CD14-positive monocyte (primary cell): ENCODE data around the gene RTF2. TPM values are rescaled to one million over a fixed set of nuclear protein-coding genes. Genes with fewer than 3 reads are reported as not detected.
"Not testable (repeated sequence)": the region's sequence is repeated elsewhere in the genome, so short reads cannot be mapped to it uniquely, and the experiment has no call there.

Experiments
- DNase-seq, 3 donors: peaks; one replicate each; pipeline ENCODE4 v3.0.0-alpha.2; 2011 to 2022
- H2AFZ ChIP-seq: 2 replicates; pipeline ENCODE4 v1.6.0; 2012; ENCODE audit warnings: mild to moderate bottlenecking, low read depth, low read length, inconsistent platforms; ENCODE audit not compliant: insufficient read depth, poor library complexity, severe bottlenecking
- H3K27ac ChIP-seq, 2 donors: 1 replicate in 1 of 2; 2 replicates in 1 of 2; pipeline ENCODE4 v1.5.1; 2012 to 2013; ENCODE audit warnings: low read length in 2 of 2, control low read depth in 1 of 2, inconsistent platforms in 1 of 2, low read depth in 1 of 2, mild to moderate bottlenecking in 1 of 2
- H3K27me3 ChIP-seq, 2 donors: one replicate each; pipeline versions ENCODE4 v1.6.0 to v1.6.1; 2011 to 2013; ENCODE audit warnings: low read length in 2 of 2; ENCODE audit not compliant: control insufficient read depth in 2 of 2, insufficient read depth in 2 of 2
- H3K36me3 ChIP-seq, 2 donors: replicated peaks in 1 of 2; 1 replicate in 1 of 2; 2 replicates in 1 of 2; pipeline versions ENCODE4 v1.5.1 to v1.6.1; 2012 to 2013; ENCODE audit warnings: low read length in 2 of 2, control low read depth in 1 of 2, inconsistent platforms in 1 of 2, mild to moderate bottlenecking in 1 of 2; ENCODE audit not compliant: insufficient read depth in 2 of 2, control insufficient read depth in 1 of 2
- H3K4me1 ChIP-seq, 2 donors: 1 replicate in 1 of 2; 2 replicates in 1 of 2; pipeline versions ENCODE4 v1.5.1 to v1.6.1; 2012 to 2013; ENCODE audit warnings: low read length in 2 of 2, control low read depth in 1 of 2, inconsistent platforms in 1 of 2, mild to moderate bottlenecking in 1 of 2, moderate library complexity in 1 of 2; ENCODE audit not compliant: insufficient read depth in 2 of 2, control insufficient read depth in 1 of 2
- H3K4me2 ChIP-seq: replicated peaks from 2 replicates; pipeline ENCODE3; 2012; ENCODE audit warnings: low read length, moderate library complexity, mild to moderate bottlenecking; ENCODE audit not compliant: poor library complexity, severe bottlenecking; ENCODE audit errors: extremely low read depth
- H3K4me3 ChIP-seq, 3 experiments: fragments of 200-600 bp in 1 of 3; sonication (generic) in 1 of 3; replicated peaks in 1 of 3; 1 replicate in 2 of 3; 2 replicates in 1 of 3; pipeline ENCODE4 v1.5.1; 2011 to 2013; ENCODE audit warnings: low read length in 3 of 3, mild to moderate bottlenecking in 3 of 3, control low read depth in 2 of 3, low read depth in 2 of 3, inconsistent platforms in 1 of 3, moderate library complexity in 1 of 3
- H3K79me2 ChIP-seq: 2 replicates; pipeline ENCODE4 v1.6.0; 2012; ENCODE audit warnings: mild to moderate bottlenecking, control low read depth, inconsistent platforms, low read length, moderate library complexity; ENCODE audit not compliant: insufficient read depth
- H3K9ac ChIP-seq: 2 replicates; pipeline ENCODE4 v1.6.0; 2017; ENCODE audit warnings: low read length, mild to moderate bottlenecking; ENCODE audit not compliant: insufficient read depth, poor library complexity, severe bottlenecking
- H3K9me3 ChIP-seq, 2 donors: replicated peaks in 1 of 2; 1 replicate in 1 of 2; 2 replicates in 1 of 2; pipeline versions ENCODE4 v1.5.1 to v1.6.1; 2012 to 2013; ENCODE audit warnings: low read length in 2 of 2, control low read depth in 1 of 2; ENCODE audit not compliant: control insufficient read depth in 1 of 2, insufficient read depth in 1 of 2
- H4K20me1 ChIP-seq: 2 replicates; pipeline ENCODE4 v1.6.0; 2012; ENCODE audit warnings: mild to moderate bottlenecking, low read length, control low read depth, moderate library complexity; ENCODE audit not compliant: insufficient read depth
- H3K27ac Mint-ChIP-seq, 7 donors: one replicate each; pipeline ENCODE4 v1.8.0; 2020; ENCODE audit warnings: mild to moderate bottlenecking in 7 of 7, mixed read lengths in 7 of 7, moderate library complexity in 6 of 7, inconsistent platforms in 2 of 7
- H3K27me3 Mint-ChIP-seq, 3 donors: one replicate each; pipeline ENCODE4 v1.8.0; 2021 to 2022; ENCODE audit warnings: low read depth in 3 of 3, mild to moderate bottlenecking in 3 of 3, mixed read lengths in 3 of 3, moderate library complexity in 3 of 3, inconsistent platforms in 1 of 3
- H3K36me3 Mint-ChIP-seq, 2 donors: one replicate each; pipeline ENCODE4 v1.8.0; 2020; ENCODE audit warnings: mixed read lengths in 2 of 2, inconsistent platforms in 1 of 2, mild to moderate bottlenecking in 1 of 2
- H3K4me1 Mint-ChIP-seq: one replicate; pipeline ENCODE4 v1.8.0; 2020; ENCODE audit warnings: mild to moderate bottlenecking, mixed read lengths
- H3K4me3 Mint-ChIP-seq, 2 donors: one replicate each; pipeline ENCODE4 v1.8.0; 2020; ENCODE audit warnings: mild to moderate bottlenecking in 2 of 2, mixed read lengths in 2 of 2, moderate library complexity in 1 of 2
- H3K9me3 Mint-ChIP-seq, 7 donors: one replicate each; pipeline ENCODE4 v1.8.0; 2020 to 2022; ENCODE audit warnings: mixed read lengths in 7 of 7, mild to moderate bottlenecking in 6 of 7, moderate library complexity in 6 of 7, inconsistent platforms in 2 of 7
- CTCF ChIP-seq: fragments of 200-600 bp; IDR thresholded peaks from one replicate; pipeline ENCODE4 v1.8.0; 2022; ENCODE audit warnings: antibody characterized with exemption, mild to moderate bottlenecking
- WGBS: methylation state at CpG from one replicate; pipeline ENCODE4 v1.1.5; 2013; ENCODE audit warnings: missing lambda C conversion rate; ENCODE audit not compliant: insufficient coverage; 5-methylcytosine and 5-hydroxymethylcytosine counted together
- intact Hi-C, 2 donors: fragments of 100-400 bp; cut with micrococcal nuclease; formaldehyde crosslinking; loops; one replicate each; pipeline versions ENCODE4 v1.15.0 to v1.15.1; 2023
- polyA plus RNA-seq, 3 donors: library from polyadenylated mRNA; depleted of rRNA in 1 of 3; unstranded in 2 of 3; stranded (reverse) in 1 of 3; fragments of 300-500 nt in 2 of 3; fragments of >200 nt in 1 of 3; fragmentation: Illumina TruSeq in 2 of 3; gene quantifications; 1 replicate in 2 of 3; 2 replicates in 1 of 3; pipeline ENCODE4 v1.2.3, GENCODE V29; 2012 to 2021

The RTF2 gene
- polyA plus RNA-seq, 3 donors, result 74.3 to 163 (median 148) TPM

GRCh38 chr20:56558968-56559367 lies 90.5 kb downstream of the RTF2 start:
- 100% methylated on average over 3 of the region's 6 CpGs for WGBS
- no peak for TF ChIP-seq CTCF
- no peaks in the 10 kb centered on the region for H3K9me3 Mint-ChIP-seq

GRCh38 chr20:56564526-56564925 lies 96.1 kb downstream of the RTF2 start:
- H3K4me3 Mint-ChIP-seq, H3K4me1 ChIP-seq, H3K27ac ChIP-seq, H3K9ac ChIP-seq, H3K4me2 ChIP-seq, H2AFZ ChIP-seq, H3K27ac Mint-ChIP-seq, H3K27me3 Mint-ChIP-seq, H3K36me3 Mint-ChIP-seq, intact Hi-C loops, H3K9me3 Mint-ChIP-seq, H3K9me3 ChIP-seq, H3K36me3 ChIP-seq, H3K4me3 ChIP-seq, H3K4me1 Mint-ChIP-seq, DNase-seq, H4K20me1 ChIP-seq, H3K27me3 ChIP-seq, H3K79me2 ChIP-seq: not testable (repeated sequence)
- 88% methylated on average over 4 of the region's 6 CpGs for WGBS

More at GRCh38 chr20:56558968-56559367, 90.5 kb downstream of the RTF2 start:
- no peak overlapping the region for H3K4me3 Mint-ChIP-seq
- H3K27me3 Mint-ChIP-seq, result peaks cover 0 to 3% (median 2%) of the 10 kb centered on the region in 3 donors
- Histone ChIP-seq H3K9ac (no peak overlapping the region), H3K27me3 (no peaks in the 10 kb centered on the region), H3K9me3 (no peaks in the 10 kb centered on the region), H3K27ac (no peak overlapping the region), H2AFZ (no peak overlapping the region), H4K20me1 (no peaks in the 10 kb centered on the region), H3K4me3 (no peak overlapping the region), H3K4me2 (no peak overlapping the region), H3K4me1 (peaks cover 15 to 16% of the 10 kb centered on the region in 2 donors), H3K36me3 (no peaks in the 10 kb centered on the region), H3K79me2 (no peaks in the 10 kb centered on the region)
- H3K36me3 Mint-ChIP-seq, result no peaks in the 10 kb centered on the region
- no peak overlapping the region for H3K27ac Mint-ChIP-seq
- no peak for DNase-seq
- H3K4me1 Mint-ChIP-seq, result peaks cover 11% of the 10 kb centered on the region
- intact Hi-C loops, result no loop called here
